ENCODE data around the gene RASSF7.
A peak's percentile ranks its signal among the peaks of the same experiment; 100 is the strongest.

RASSF7 gene

DNA sequence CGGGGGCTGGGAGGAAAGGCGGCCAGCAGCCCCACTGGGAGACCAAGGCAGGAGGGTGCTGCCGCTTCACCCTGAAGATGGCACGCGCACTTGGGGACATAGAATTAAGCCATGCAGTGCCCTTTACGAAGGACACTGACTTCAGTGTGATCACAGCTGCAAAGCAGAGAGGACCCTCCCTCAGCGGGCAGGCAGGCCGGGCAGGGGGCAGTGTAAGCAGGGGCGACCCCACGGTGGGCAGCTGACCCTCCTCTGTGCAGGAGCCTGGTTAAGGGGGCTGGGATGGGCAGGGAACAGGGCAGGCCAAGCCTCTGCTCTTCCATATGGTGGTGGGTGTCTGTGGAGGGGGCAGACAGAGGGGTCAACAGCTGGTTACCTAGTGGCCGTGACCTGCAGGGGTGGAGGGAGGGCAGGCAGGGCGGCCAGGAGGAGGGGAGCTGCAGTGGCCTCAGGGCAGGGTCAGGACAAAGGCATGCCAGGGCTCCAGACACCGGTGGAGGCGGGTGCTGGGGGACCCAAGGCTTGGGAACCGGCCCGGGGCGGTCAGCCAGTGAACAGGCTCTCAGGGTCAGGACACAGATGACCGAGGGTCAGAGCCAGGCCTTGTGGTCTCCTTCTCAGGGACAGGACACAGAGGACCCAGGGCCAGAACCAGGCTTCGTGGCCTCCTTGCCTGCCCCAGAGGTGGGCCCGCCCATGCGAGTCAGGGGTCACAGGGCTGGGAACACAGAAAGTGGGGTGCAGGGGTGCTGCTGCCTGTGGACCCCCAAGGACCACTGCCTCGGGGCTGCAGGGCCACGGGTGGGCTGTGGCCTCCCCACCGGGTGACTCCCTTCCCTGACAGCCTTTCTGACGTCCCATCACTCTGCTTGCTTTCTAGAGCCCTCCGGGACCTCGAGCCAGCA, 7.4 kb upstream of the RASSF7 start:
- no peak for DNase-seq

DNA sequence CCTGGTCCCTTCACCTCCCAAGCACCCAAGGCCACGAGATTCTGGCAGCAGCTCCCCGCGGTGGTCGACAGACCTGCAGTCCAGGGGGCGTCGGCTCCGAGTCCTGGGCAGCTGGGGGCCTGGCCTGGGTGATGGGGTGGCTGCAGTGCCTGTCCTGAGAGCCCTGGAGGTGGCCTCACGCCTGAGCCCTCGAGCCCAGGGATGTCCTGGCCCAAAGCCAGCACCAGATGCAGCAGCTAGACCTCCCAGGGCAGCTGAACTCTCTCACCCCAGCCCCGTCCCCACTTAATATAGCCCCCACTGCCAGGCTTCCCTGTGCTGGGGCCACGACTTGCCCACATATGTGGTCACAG, 6.8 kb upstream of the RASSF7 start:
- DNase-seq = no peak

DNA sequence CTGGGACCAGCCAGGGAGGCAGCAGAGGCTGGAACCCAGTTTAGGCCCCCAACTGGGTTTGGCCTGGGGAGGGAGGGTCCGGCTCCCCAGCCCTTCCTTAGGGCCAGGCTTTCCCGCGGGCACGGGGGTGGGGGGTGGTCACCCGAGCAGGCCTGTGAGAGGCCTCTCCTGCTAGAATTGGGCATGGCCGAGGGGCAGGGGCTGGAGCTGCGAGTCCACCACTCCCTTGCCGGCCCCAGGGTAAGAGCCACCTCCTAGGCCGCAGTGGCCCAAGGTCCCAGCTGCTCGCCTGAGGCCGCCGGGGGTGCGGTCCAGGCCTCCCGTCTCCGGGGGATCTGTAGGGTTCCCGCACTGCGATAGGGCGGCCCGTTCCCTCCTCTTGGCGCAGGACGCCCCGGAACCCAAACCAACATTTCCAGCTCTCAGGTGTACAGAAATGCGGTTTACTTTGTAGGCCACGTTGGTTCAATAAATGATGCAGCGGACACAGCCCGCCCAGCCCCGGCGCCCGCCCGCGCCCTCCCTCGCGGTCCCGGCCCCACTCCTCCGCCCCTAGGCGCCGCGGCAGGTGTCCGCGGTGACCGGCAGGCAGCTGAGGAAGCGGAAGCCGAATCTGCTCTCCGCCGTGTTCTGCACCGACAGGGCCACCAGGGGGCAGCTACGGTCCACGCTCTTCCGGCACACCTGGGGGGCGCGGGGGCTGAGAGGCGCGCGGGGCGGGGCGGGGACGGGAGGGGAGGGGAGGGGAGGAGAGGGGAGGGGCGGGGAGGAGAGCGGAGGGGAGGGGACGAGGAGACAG, 6.1 kb upstream of the RASSF7 start:
- peak; percentile 23 for DNase-seq

DNA sequence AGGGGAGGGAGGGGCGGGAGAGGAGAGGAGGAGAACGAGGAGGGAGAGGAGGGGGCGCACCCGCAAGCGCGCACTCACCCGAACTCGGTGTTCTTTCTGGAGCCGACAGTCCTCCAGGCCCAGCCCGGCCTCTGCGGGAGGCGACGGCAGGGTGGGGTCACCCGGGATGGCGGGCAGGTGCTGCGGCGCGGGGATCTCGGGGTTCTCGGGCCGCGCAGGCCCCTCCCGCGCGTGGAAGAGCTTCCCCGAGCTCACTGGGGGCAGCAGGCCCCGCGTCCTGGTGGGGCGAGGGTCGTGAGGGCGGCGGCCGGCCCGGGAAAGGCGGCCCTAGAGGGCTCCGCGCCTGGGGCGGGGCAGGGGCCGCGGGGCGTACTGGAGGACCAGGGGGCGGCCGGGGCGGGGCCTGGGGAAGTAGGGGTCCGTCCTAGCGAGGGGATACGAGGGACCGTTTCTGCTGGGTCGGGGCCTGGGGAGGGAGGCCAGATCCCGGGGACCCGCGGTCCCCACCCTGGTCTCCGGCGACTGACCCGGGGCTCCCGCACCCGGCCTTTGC, 5.5 kb upstream of the RASSF7 start:
- no peak for DNase-seq

DNA sequence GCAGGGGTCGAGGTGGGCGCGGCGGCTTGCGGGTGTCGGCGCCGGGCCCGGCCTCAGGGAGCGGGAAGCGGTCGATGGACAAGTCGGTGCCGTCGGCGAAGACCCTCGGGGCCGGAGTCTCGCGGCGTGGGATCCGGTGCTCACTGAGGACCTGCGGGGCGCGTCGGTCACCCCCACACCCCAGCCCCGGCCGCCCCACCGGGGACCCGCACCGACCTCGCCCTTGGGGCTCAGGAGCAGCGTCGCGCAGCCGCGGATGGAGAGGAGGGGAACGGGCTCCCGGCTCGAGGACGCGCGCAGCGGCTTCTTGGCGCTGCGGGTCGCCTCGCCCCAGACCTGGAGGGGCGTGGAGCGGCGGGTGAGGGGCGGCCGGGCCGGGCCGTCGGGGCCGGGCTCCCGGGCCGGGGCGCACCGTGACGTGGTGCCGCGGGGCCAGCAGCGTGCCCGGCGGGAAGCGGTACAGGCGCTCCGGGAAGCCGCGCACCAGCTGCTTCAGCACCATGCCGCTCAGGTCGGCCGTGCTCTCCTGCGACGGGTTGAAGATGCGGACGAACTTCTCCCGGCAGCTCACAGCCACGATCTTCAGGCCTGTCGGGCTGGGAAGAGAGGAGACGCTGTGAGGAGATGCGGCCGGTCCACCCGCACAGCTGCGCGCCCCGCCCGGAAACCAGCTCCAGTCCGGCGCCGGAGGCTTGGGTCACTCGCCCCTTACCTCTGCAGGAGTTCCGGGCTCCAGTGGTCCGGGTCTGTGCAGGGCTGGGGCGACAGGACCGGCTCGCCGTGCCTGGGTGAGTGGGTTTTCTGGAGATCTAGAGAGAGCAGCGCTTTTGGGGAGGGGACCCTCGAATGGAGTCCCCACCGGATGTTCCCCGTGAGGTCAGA, 4.7 kb upstream of the RASSF7 start:
- DNase-seq = no peak

DNA sequence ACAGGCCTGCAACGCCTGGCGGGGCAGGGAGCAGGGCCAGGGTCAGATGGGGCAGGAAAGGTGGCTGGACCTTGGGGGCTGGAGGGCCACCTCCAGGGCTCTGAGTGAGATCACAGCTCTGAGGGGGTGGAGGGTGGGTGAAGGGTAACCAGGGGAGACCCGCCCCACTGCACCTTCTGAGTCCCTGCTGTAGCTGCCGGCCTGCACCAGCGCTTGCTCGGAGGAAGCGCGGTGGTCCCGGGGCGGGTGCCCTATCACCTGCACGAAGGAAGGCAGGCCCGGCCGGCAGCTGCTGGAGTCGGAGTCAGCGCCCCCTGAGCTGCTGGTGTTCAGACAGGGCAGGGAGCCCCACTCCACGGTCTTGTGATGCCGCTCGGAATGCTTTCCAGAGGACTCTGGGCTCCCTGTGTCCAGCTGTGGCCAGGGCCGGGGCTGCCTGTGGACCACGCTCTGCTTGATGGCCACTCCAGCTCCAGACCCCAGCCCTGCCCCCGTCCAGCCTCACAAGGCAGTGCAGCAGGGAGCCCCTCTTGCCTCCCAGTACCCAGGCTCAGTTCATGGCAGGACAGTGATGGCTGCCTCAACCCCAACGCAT, 4.0 kb upstream of the RASSF7 start:
- DNase-seq = no peak

DNA sequence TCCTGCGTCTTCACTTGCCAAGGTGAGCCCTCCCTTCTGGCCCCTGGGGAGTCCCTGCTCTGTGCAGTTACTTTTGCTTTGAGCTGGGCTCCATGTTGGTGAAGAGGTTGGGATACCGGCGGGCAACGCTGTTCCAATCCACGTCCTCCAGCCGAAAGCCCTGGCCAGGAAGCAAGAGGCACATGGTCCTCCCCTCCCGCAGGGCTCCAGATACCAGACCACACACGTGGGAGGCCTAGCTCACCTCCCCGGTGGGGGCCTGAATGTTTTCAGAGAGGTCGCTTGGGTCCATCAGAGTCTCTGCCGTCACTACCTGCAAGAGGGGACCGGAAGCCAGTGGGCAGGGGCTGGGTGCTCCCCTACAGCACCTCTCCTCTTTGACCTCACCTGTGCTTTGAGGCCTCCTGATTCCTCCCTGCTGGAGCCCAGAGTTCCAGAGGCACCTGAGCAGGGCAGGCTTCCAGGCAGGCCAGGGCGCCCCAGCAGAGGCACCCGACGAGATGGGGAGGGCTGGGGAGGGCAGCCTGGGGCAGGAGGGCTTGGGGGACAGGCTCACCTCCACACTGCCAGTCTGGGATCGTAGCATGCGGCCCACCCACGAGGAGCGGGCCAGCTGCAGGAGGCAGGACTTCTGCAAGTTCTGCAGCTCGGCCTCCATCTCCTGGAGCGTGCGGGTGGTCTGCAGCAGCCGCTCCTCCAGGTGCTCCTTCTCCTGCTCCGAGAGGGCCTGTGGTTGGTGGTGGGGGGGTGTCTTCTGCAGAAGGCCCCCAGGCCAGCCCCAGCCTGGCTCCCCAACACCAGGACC, 3.2 kb upstream of the RASSF7 start:
- DNase-seq = no peak

DNA sequence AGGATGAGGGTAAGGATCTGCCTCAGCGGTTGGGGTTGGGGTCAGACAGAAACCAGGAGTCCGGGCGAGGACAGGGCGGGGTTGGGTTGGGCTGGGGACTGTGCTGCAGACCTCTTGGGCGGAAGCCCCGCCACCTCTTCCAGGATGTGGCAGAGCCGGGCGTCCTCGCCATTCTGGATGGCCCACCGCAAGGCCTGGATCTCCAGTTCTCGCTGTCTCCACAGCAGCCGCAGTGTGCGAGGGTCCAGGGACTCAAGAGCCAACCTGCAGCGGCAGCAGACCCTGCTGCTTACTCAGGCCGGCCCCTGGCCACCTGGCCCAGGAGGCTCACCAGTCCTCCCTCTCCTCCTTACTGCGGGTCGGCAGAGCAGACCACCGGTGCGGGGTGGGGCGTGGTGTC, 2.3 kb upstream of the RASSF7 start:
- DNase-seq = no peak

DNA sequence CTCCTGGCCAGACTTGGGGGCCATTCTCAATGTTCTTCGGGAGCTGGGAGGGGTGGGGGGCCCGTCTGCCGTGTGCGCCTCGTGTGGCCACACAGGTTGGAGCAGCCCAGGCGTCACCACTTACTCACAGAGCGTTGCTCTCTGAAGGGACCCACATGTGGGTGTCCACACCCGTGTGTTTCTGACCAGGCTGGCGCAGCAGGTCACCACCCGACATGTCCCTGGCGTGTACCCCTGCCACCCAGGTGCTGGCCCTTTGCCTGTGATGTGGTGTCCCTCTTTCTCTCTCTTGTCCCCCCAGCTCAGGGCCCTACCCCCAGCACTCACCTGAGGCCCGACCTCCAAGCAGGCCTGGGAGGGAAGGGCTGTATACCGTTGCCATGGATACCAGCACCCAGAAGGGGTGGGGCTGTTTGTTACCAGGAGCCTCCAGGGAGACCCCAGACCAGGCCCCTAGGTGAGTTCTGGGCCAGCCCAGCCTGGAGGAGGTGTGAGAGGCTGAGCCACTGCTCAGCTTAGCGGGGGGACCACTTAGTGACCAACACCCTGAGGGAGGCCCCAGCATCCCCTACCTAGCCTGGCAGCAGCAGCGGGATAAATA, 1.6 kb upstream of the RASSF7 start:
- no peak for DNase-seq

DNA sequence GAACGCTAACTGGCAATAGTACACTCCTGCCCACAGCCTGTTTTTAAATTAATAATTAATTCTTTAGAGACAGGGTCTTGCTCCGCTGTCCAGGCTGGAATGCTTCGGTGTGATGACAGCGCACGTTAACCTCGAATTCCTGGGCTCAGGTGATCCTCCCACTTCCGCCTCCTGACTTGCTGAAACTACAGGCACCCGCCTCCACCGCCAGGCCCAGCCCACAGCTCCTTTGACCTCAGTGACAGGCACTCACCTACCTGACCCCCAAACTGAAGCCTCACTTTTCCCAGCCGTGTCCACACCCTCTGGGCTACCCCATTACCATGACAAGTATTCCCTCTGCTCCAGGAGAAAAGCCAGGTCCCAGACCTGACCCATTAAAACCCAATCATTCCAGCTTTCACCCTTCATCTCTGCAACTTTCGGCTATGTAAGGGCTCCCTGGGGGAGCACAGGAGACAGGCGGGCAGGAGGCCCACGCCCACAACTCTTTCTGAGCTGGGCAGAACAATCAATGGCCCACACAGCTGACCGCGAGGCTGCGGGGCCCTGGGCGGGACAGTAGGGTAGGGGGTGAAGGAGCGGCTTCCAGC, 962 bp upstream of the RASSF7 start:
- no peak for DNase-seq

DNA sequence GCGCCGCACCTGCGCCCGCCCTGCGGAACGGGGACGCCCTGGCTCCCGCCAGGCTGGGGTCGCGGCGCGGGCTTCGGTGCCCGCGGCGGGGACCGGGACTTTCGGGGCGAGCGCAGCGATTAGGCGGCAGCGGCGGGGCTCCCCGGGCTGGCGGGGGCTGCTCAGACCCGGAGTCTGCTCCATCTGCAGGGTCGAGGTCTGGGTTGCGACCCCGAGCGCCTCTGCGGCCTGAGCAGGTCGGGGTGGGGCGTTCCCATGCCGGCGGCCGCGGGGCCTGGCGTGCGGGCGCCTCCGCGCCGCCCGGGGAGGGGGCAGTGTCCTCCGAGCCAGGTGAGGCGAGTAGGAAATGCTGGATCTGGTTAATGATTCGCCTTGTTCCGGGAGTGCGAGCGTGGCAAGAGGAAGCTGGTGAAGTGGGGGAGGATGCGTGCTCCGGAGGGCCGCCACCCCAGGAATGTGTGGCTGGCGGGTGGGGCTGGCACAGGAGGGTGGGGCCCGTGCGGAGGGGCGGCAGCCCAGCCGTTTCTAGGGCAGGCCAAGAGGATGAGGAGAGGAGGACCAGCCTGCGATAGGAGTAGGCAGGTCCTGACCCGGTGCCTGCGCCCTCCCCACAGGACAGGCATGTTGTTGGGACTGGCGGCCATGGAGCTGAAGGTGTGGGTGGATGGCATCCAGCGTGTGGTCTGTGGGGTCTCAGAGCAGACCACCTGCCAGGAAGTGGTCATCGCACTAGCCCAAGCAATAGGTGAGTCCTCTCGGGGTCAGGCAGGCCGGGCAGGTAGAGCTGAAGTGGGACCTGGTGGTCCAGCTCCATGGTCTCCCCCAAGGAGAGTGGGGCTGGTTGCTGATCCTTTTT, 606 bp downstream of the RASSF7 start:
- DNase-seq = no peak

DNA sequence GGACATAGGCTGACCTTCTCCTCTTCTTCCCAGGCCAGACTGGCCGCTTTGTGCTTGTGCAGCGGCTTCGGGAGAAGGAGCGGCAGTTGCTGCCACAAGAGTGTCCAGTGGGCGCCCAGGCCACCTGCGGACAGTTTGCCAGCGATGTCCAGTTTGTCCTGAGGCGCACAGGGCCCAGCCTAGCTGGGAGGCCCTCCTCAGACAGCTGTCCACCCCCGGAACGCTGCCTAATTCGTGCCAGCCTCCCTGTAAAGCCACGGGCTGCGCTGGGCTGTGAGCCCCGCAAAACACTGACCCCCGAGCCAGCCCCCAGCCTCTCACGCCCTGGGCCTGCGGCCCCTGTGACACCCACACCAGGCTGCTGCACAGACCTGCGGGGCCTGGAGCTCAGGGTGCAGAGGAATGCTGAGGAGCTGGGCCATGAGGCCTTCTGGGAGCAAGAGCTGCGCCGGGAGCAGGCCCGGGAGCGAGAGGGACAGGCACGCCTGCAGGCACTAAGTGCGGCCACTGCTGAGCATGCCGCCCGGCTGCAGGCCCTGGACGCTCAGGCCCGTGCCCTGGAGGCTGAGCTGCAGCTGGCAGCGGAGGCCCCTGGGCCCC, 1.4 kb downstream of the RASSF7 start:
- no peak for DNase-seq

DNA sequence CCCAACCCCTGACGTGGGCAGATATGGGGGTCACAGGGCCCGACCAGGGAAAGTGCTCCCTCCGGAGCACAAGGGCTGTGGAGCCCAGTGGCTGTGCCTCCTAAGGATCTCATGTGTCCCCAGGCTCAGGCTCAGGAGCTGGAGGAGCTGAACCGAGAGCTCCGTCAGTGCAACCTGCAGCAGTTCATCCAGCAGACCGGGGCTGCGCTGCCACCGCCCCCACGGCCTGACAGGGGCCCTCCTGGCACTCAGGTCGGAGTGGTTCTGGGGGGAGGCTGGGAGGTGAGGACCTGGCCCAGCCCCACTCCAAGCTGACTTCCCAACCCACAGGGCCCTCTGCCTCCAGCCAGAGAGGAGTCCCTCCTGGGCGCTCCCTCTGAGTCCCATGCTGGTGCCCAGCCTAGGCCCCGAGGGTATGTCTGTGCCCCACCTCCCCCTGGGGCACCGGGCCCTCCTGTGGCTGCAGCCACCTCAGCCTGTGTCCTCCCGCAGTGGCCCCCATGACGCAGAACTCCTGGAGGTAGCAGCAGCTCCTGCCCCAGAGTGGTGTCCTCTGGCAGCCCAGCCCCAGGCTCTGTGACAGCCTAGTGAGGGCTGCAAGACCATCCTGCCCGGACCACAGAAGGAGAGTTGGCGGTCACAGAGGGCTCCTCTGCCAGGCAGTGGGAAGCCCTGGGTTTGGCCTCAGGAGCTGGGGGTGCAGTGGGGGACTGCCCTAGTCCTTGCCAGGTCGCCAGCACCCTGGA, 2.5 kb downstream of the RASSF7 start:
- DNase-seq = no peak

DNA sequence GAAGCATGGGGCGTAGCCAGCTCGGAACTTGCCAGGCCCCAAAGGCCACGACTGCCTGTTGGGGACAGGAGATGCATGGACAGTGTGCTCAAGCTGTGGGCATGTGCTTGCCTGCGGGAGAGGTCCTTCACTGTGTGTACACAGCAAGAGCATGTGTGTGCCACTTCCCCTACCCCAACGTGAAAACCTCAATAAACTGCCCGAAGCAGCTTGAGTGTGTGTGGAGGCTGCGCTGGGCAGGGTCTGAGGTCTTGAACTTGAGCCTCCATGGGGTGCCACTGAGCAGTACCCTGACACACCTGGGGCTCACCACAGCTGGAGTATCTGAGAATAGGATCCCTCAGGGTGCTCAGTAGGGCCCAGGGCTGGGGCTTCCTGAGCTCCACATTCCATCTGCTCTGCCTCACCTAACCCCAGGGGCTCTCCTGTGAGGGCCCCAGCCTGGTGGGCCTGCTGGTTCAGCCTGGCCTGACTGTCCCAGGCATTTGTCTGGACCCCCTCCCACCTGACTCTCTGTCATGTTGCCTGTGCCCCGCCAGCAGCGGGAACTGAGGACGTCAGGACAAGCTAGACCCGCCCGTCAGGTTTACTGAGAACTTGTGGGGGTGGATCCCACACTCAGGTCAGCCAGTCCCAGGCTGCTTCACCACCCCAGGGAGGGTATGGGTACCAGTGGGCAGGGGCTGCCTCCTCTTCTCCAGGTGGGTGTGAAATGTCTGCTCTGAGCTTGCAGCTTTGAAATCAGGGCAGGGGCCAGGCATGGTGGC, 3.2 kb downstream of the RASSF7 start:
- no peak for DNase-seq

DNA sequence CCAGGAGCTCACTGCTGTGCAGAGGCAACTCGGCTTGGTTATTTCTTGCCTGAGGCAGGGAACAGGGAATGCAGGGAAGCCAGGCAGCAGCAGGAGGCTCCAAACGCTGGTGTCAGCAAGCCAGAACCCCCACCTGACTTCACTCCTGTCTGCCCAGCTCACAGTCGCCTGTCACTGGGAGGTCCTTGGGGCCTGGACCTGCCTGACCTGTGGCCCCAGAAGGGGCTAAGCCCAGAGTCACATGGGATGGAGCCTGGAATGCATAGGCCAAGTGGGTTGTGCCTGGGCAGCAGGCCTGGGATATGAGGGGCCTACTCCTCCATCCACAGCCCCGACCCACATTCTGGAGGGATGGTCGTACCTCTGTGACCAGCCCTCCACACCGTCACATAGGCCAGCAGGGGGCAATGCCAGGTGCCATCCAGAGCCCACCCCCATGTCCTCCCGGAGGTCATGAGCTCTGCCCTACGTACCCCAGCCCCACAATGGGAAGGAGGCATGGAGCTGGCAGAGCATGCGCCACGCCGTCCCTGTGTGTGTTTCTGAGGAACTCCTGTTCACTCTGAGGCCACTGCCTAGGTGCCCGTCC, 5.2 kb downstream of the RASSF7 start:
- DNase-seq = no peak

DNA sequence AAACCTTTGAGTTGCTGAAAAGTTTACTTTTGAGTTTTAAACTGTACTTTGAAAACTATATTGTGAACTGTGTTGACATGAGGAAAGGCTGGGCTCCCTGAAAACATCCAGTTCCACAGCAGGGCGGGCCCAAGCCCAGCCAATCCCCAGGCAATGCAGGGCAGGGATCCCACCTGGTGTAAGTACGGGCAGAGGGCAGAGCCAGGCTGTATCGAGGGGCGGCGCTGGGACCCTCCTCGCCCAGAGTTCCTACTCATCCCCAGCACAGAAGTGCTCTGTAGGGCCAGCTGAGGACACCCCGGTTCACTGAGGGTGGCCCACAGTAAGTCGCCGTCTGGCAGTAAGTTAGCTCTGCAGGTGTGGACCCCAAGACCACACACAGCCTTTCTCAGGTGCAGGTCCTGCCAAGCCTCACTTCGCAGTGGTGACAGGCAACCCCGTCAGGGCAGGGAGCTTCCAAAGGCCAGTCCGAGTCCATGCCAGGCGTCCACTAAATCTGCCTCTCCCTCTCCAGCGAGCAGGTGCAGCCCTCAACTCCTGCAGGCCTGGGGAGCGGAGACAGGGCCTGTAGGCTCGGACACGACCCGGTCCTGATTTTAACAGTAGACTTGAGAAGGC, 6.3 kb downstream of the RASSF7 start:
- no peak for DNase-seq

All from NCI-H2171 treated with DMSO at 0.1 percent for 48 hours (cell line).